GM21360 (cell line): Measurements from ENCODE around the gene SERPINB8.

Experiments
- ATAC-seq: cut with Tn5 transposase; IDR thresholded peaks from one replicate; pipeline ENCODE4 v1.9.1; 2021; ENCODE audit warnings: mild to moderate bottlenecking, moderate library complexity; ENCODE audit not compliant: unreplicated experiment

SERPINB8 gene

DNA sequence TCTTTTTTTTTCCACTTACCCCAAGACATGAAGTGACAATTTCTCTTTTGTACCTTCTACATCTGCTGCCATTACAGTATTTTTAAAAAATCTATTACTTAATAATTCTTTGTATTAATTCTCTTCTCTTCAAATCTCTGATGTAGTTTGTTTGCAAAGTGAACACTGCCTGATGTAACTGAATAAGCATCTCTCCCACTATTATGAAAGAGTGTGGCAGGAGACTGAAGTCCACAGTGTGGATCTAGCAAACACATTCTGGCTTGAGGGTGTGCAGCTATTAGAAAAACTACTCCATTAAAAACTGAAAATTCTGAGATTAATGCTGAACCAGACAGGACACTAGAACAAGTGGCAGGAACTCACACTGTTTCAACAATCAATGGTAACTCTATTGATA lies 5.0 kb upstream of the SERPINB8 start:
- ATAC-seq = no peak

DNA sequence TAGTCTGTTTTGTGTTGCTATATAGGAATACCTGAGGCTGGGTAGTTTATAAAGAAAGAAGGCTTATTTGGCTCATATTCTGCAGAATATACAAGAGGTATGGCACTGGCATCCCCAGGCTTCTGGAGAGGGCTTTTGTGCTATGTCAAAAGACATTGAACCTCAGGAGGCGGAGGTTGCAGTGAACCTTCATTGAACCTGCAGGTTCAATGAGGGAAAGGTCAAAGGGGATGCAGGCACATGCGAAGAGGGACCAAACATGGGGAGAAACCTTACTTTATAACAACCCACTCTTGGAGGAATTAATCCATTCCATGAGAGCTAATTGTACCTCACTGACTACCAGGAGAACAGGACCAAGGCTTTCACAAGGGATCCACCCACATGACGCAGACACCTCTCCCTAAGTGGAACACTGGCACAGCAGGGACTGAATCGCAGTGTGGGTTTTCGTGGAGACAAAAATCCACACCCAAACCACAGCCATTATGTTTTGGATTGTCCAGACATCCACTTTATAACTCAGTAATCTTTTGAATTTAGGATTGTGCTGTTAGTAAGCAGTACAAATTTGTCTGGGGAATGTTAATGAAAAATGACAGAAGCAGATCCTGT lies 4.1 kb upstream of the SERPINB8 start:
- no peak for ATAC-seq

DNA sequence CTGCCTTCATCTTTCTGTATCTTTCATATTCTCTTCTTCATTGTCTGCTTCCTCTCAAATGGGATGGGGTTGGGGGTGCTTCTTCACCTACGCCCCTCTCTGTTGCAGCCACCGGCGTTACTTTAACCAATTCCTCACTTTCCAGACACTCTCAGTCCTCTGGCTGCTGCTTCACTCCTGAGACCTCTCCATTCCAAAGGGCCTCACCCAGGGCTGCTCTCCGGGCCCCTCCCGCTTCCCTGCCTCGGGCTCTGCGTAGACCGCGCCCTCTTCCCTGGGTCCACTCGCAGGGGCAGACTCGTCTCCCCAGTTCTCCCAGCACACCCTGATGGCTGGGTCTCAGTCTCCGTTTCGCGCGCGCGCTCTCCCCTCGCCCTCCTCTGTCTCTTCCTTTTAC lies 926 bp downstream of the SERPINB8 start:
- no peak for ATAC-seq

DNA sequence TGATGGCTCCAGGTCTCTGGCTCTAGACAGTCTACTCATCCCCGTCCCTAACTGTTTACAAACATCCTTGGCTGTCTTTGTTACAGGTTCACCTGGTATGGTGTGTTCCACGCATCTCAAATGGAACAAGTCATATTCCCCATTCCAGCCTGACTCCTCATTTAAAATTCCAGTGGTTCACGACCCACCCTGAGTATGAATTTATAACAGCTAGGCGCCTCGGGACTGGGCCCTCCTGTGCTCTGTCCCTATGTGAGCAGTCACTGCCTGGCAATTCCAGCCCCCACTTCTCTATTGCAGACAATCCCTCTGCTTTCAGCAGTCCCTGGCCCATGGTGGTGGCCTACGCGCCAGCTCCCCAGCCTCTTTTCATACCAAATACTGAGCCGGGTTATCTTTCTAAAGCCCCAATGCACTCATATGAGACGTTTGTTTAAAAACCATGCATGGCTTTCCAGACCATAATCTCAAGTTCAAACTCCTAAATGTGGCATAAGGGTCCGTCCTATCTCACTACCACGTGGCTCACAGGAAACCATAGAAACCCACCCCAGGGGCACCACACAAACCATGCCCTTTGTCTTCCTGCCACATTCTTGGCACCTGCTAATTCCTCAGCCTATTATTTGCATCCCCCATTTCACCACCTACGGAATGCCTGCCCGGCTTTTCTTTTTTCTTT lies 1.6 kb downstream of the SERPINB8 start:
- ATAC-seq = no peak

DNA sequence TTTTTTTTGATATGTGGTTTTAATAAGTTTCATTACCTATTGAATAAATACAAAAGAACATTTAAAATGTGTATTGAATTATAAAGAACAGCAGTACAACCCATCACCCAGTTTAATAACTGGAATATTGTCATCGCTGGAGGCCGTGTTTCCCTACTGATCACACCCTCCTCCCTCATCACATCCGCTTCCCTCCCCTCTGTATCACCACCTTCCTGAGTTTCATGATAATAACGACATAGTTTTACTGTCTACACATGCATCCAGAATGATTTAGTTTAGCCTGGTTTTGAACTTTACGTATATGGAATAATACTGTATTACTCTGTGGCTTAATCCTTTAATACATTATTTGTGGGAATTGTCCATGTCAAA lies 2.1 kb downstream of the SERPINB8 start:
- ATAC-seq = no peak

DNA sequence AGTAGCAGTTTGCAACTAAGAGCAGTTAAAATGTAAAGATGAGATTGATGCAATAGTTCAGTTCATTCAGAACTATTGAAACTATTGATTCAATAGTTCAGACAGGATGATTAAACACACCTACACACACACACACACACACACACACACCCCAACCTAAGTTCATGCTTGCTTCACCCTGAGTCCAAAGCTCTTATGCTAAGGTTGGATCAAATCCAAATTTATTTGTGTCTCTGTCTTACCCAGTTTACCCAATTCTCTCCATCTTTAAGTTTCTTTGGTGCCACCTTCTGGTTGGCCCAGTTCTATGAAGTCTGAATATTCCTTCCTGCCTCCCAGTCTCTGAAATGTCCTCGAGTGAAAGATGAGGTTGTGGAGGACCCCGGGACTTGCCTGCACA lies 5.1 kb downstream of the SERPINB8 start:
- no peak for ATAC-seq

DNA sequence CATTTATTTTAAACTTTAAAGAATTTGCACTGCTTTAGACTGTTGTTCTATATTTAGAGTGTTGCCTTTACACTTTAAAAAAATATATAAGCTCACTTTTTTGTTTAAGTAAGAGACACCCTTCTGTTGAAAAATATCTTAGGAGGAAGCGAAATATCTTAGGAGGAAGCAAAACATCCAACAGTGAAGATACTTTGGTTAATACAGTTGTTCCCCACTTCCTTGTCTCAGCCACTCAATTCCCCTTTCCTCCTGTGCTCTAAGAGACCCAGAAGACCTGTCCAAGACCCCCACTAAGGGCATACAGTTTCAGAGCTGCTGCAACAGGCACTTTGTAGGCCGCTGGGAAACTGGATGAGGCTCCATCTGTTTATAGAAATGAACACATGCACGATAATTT lies 5.7 kb downstream of the SERPINB8 start:
- no peak for ATAC-seq

DNA sequence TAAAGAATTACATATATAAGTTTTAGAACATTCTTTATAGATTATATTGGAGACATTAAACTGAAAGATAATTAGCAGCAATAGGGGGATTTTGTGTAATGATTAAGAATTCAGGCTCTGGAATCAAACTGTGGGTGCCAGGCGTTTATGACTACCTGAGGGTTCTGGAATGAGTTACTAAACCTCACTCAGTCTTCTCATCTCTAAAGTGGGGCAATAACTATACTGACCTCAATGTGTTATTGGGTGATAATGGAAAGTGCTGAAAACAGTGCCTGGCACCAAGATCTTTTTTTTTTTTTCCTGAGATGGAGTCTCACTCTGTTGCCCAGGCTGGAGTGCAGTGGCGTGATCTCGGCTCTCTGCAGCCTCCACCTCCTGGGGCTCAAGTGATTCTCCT lies 7.2 kb downstream of the SERPINB8 start:
- no peak for ATAC-seq

DNA sequence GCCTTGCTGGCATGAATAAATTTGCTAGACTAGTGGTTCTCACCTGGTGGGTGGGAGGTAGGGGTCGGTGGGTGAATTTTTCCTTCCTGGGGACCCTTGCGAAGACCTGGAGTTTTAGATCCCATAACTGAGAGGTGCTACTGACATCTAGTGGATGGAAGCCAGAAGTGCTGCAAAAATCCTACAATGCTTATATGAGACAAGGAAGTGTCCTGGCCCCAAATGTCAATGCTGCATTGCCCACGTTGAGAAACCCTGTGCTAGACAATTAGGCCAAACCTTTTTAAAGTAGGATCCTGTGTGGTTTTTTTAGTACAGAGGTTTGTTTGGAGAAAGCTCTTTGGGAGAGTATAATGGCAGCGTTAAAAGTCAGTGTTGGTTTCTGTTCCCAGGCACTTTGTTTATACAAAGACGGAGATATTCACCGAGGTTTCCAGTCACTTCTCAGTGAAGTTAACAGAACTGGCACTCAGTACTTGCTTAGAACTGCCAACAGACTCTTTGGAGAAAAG lies 9.6 kb downstream of the SERPINB8 start:
- peak; percentile 71 for ATAC-seq

DNA sequence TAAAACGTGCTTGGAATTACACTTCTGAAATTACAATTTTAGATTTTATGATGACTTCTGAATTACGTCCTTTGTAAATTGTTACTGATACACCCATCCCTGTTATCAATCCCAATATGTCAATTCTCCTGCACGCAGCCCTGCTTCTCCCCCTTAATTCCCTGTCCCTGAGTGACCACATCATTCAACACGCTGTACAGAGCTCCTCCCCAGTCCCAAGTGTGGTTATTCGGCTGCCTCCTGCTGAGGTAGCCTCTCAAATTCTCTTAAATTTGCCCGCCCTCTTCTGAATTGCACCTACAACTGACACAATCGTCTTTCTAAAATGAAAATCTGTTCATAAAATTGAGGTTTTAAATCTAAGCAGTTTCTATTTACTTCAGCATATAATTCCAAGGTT lies 10.1 kb downstream of the SERPINB8 start:
- ATAC-seq = no peak

DNA sequence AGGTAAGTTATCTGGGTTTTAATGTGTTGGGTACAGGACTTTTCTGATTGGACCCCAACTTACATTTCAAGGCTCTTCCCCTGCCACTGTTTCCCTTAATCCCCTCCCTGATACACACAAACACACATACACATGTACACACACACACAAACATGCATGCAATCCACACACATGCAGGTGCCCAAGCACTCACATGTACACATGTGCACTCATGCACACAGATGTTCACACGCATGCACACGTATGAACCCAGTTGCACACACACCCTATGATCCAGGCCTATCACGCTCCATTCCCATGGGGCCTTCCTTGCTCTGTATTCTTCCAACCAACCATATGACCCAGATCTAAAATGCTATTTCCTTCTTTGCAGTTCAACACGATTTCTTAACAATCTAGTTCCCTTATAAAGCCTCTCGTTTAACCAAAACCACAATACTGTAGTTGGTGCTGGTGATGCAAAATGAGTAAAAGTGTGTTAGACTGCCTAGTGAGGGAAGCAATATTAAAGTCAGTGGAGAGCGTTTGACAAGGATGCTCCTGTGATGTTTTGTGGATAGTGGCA lies 11.1 kb downstream of the SERPINB8 start:
- ATAC-seq = no peak

DNA sequence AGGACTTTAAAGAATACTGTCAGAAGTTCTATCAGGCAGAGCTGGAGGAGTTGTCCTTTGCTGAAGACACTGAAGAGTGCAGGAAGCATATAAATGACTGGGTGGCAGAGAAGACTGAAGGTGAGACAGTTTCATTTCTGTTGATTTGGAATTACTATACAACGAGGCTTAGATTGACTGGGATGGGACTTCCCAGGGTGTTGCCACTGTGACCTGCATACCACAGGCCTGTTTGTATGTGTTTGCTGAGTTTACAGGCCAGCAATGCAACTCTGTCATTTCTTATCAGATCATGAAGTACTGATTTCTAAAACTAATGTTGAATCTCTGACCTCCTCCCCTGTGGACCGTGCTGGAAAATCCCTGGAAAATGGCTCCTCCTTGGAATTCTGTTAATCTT lies 11.8 kb downstream of the SERPINB8 start:
- no peak for ATAC-seq

DNA sequence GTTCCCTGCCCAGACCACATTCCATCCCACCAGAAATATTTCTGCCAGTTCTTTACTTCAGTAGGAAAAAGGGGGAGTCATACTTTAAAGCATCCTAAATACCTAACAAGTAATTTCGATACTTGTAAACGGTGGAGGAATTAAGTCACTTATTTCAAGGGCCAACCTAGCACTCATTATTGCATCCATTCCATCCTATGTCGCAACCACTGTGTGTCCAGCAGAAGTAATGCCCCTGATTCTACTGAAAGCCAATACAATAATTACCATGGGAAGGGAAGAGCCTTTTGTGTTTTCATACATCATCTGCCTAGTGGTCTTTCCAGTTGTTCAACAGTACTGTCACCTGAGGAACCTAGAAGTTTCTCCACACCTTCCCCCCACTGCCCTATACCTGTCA lies 12.5 kb downstream of the SERPINB8 start:
- ATAC-seq = no peak

DNA sequence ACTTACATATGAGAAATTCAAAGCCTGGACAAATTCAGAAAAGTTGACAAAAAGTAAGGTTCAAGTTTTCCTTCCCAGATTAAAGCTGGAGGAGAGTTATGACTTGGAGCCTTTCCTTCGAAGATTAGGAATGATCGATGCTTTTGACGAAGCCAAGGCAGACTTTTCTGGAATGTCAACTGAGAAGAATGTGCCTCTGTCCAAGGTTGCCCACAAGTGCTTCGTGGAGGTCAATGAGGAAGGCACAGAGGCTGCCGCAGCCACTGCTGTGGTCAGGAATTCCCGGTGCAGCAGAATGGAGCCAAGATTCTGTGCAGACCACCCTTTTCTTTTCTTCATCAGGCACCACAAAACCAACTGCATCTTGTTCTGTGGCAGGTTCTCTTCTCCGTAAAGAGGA lies 17.0 kb downstream of the SERPINB8 start:
- ATAC-seq = no peak

DNA sequence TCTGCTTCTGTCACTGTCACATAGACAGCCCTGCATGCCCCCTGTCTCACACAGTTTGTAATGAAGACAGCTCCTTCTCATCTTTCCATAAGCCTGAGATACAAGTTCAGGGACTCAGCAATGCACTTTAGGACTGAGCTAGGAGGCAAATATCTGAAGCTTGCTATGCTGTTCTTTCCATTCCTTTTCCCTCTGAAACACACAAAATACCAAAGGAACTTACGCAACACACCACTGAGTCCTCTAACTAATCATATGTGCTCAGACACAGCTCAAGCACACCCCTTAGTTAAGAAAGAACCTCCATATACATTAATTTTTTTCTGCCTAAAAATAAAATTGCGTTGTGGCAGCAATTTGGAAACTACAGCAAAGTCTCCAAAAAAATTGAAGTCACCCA lies 17.9 kb downstream of the SERPINB8 start:
- ATAC-seq = no peak

DNA sequence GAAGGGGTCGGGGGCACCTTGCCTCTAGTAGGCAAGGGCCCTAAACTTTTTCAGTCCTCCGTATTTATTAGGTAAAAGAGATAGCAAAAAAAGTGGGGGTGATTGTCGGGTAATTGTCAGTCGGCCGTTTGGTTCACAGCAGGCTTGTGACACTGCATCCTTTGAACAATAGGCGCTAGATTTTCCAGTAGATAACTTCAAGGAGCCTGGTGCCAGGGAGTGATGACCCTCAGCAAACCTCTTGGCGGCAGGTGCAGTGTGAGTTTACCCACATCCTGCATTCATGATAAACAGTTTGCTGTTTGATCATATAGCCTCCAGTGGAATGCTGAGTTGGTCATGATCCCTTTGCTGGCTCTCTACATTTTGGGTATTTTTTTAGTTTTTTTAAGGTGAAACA lies 22.9 kb downstream of the SERPINB8 start:
- no peak for ATAC-seq

DNA sequence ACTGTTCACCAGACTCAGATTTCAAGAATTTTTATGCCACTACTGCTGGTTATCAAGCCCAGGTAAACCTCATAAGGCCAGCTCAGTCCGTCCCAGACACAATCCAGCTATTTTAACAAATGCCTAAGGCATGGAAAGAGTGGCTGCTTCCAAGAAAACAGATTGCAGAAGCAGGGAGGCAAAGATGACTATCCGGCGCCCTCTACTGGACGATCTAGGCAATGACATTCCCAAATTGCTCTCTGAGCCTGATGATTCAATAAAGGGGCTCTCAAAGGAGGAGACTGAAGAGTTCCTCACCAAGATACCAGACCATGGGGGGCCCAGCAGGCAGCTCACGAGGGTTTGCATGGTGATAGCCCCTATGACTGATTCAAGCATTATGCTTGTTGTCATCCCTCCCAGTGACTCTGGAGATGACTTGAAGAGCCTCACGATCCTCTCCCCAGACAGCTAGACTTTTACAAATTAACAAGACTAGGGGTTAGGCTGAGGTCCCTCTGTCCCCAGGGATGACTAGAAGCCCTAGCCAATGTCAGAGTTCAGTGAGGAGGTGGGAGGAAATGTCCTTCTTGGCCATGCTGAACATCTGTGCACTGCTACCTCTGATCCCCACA lies 25.0 kb downstream of the SERPINB8 start:
- peak; percentile 61 for ATAC-seq

DNA sequence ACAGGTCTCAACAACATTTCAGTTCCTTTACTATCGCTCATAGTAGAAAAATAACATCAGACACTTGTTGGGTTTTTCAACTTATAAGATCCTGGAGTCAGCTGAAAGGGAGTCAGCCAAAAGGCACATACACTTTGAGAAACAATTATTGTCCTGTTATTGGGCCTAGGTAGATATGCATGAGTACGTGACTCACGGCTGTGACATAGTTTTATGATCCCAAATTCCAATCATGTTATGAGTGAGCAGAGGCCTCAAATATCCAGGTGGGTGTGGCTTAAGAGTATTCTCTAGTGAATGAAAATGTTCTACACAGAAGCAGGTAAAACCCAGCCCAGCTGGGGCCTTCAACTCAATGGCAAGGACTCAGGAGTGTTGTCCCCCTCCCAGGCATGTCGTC lies 27.2 kb downstream of the SERPINB8 start:
- no peak for ATAC-seq

DNA sequence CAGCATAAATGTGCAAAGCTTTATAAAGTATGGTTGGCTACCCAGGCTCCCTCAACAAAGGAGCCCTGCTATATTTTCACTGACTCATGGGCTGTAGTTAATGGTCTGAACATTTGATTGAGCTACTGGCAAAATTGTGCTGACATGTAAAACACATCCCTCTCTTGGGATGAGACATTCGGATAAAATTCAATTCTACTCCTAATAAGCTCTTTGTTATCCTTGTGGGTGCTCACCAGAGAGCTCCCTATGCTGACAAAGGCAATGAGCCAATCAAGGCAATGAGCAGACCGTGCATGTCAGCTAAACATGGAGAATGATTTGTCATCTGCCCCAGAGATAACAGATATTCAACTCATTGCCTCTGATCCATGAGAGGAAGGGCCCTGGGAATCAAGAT lies 27.7 kb downstream of the SERPINB8 start:
- ATAC-seq = no peak

DNA sequence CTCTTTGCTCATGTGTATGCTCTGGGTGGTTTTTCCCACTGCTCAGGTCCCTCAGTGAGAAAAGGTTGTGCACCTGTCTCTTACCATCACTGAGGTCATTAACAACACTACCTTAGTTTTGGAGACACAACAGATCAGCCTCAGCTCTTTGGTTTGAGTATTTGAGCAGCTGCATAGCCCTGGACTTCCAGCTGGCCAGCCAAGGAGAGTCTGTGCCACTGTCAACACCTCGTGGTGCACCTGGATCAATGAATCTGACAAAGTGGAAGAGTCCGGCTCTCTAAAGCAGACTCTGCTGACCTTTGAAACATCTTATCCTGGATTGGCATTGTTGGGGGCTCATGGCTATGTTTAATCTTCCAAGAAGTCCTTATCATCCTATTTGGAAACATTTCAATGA lies 30.0 kb downstream of the SERPINB8 start:
- ATAC-seq = no peak

DNA sequence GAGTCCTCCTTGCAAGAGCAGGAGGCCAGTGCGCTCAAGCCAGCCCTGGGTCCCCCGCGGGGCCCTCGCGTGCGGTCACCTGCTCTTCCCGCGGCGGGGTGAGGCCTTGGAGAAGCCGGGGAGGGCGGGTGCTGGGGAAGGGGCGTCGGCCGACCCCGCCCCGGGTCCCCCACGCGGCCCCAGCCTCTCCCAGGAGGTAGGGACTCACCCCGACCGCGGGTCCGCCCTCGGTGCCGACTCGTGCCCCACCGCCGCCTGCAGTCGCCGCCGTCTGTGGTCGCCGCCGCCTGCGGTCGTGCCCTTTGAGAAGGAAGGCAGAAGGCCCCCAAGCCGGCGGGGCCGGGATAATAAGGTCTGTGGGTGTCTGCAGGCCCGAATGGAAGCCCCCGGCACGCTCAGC lies 32.7 kb downstream of the SERPINB8 start:
- ATAC-seq = no peak

DNA sequence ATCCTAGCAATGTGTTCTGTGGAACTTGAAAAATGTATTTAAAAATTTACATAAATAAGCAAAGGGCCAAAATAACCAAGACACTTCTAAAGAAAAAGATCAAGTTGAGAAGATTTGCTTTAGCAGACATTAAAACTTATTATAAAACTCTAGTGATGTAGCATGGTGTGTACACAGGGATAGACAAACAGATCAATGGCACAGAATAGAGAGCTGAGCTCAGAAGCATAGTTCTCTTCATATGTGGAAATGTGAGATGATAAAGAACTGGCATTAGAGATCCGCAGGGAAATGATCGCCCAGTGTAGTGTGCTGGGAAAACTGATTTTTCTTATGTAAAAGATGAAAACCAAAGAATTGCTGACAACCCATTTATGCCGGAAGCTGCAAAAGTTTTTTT lies 39.4 kb downstream of the SERPINB8 start:
- ATAC-seq = no peak
